Activated CD4-positive, alpha-beta T cell treated with anti-CD3 and anti-CD28 coated beads for 48 hours (primary cell): ENCODE results near the gene NCAM1.

Experiments
- DNase-seq: peaks from one replicate; pipeline ENCODE4 v3.0.0-alpha.2; 2020

Gene NCAM1

DNA sequence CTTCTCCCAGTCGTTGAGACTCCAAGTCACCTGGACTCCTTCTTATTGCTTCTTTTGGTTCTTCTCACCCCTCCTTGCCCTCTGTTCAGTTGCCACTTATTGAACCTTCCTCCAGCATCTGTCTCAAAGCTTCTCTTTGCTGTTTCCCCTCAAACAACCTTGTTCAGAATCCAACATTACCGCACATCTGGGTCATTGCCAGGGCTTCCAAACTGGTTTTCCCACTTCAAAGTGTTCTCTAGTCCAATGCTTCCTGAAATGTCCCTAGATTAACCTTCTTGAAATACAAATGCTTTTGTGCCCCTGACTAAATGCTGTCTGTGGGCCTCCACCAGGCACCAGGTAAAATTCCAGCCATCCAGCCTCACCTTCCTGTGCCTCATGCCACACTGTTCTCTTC, 252.3 kb downstream of the NCAM1 start:
- no peak for DNase-seq

GRCh38 chr11:113222241-113222640, 261.0 kb downstream of the NCAM1 start:
- no peak for DNase-seq

DNA sequence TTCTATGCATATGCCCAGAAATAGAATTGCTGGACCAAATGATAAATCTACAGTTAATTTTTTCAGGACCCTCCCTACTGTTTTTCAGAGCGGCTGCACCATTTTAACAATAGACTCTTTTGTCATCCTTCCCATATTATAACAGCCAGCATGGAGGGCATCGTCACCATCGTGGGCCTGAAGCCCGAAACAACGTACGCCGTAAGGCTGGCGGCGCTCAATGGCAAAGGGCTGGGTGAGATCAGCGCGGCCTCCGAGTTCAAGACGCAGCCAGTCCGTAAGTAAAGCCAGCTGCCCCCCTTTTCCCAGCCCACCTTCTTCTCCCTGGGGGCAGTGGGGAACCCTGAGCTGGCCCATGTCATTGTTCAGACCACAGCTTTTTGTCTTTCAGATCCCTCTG, 273.7 kb downstream of the NCAM1 start:
- DNase-seq = no peak

DNA sequence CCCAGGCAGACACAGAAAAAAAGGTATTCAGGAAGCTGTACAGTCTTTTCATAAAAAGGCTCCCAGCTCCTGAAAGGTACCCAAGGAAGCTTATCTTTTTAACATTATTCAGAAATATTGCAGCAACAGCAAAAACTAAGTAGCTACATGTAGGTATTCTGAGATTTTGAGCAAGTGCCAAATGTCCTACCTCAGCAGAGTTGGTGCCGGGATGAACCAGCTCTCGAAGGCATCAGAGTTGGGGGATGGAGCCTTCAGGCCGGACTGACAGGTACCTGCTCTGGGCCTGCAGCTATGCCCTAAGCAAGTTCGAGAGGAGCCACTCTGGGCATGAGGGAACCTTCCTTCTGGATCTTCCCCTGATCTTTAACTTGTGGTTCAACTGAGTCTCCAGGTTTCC, 276.0 kb downstream of the NCAM1 start:
- no peak for DNase-seq

DNA sequence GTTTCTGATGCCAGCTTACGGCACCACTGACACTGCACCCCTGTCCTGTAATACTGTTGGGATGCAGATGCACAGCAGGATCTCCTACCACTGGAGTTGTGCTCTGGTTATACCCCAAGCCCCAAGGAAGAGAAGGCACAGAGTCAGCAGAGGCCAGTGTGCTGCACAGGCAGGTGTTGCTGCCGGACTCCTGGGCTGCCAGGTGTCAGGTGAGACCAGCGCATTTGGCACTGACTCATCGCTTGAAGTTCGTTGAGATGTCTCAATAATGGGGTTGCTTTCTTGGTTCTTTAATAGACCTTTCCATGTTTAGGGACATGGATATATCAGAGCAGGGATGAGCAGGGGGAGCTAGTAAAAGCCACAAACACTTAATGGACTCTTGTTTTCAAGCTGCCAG, 277.5 kb downstream of the NCAM1 start:
- DNase-seq = no peak

GRCh38 chr11:113240389-113240788, 279.2 kb downstream of the NCAM1 start:
- DNase-seq = no peak

GRCh38 chr11:113240790-113241635, 279.8 kb downstream of the NCAM1 start:
- no peak for DNase-seq

- no peak for DNase-seq
Measured at GRCh38 chr11:113241636-113242054, 280.4 kb downstream of the NCAM1 start.

DNA sequence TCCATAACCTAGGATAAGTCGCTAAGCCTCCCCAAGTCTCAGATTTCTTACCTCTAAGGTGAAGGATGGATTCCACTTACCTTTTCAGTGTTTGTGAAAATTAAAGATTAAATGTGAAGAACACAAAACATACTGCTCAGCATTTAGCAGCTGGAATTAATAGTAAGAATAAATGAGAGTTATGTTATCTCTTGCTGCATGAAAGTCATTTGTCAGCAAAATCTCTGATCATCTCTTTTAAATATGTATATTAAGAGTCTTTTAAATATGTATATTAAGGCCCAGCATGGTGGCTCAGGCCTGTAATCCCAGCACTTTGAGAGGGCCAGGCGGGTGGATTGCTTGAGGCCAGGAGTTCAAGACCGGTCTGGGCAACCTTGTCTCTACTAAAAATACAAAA, 280.8 kb downstream of the NCAM1 start:
- no peak for DNase-seq

DNA sequence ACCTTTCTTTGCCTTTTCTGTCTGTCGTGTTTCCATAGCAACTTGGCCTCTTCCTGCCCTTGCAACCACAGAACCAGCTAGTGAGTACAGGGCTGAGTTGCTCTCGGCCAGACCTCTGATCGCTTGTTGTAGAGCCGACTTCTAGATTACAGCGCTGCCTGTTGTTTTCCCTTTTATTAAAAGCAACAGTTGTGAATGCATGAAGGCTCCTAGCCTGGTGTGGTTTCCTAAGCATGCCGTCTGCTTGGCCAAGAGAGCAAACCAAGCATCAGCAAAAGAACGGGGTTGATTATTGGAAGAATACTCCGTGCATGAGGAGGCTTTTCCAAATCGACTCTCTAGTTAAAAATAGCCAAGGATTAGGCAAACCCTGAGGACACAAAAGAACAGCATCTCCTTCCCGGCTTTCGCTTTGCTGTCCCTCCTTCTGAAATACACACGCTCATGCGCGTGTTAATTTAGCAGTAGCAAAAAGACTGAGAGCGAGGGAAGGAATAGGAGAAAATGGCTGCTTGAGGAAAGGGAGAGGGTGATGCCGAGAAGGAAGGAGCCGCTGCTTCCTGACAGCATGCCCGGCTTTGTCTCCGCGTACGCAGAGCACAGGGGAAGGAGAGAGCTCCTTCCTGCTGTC, 281.7 kb downstream of the NCAM1 start:
- DNase-seq = peak; percentile 30

DNA sequence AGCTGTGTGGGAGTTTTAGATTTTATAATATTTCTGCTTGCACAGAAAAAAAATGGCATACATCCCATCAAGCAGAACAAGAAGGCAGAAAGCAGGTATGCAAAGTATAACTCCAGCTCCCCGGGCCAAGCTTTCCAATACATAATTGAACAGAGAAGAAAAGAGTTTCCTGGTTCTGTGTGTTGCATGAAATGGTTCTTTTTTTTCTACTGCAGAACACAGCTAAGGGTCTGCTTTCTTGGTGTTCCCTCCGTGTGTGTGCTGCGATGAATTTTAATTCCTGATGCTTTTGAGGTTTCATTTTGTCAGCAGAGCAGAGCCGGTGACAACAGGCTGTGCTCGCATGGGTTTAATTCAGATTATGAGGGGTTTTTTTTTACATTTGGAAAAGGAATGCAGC, 282.5 kb downstream of the NCAM1 start:
- no peak for DNase-seq

GRCh38 chr11:113245216-113245615, 284.0 kb downstream of the NCAM1 start:
- DNase-seq = no peak

DNA sequence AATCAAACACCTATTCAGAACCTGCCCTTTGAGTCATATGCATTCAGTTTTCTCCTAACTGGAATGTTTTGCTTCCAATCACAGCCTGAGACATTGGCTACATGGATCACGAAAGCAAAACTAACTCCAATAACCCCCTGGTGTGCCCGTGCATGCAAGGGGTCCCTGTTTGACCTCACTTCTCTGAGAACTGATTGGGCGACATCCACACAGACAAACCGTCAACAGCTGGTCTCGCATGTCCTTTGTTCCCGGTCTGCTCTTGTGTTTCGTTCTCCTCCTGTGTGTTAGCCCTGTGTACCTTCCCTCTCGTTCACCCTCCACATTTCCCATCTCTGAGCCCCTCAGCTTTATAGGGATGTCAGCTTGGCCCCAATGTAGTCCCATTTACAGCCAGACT, 286.0 kb downstream of the NCAM1 start:
- no peak for DNase-seq

DNA sequence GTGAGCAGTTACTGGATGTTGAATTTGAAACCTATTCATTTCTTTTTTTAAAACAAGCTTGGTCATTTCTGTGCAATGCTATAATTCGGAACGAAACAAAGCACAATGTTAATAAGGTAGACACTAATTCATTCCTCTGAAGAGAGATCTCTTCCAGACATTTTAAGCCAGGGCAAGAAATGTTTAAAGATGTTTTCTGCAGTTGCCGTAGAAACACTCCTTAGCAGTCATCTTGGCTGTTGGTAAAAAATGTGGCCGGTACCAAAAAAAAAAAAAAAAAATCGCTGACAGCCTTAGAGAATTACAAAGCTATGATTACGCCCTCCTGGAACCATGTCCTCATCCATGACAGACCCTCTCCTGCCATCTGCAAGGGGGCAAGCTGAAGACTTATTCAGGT, 286.7 kb downstream of the NCAM1 start:
- no peak for DNase-seq

GRCh38 chr11:113248702-113249490, 287.7 kb downstream of the NCAM1 start:
- DNase-seq = peak; percentile 13

- DNase-seq = peak; percentile 17
Measured at GRCh38 chr11:113249491-113249763, 288.2 kb downstream of the NCAM1 start.

- DNase-seq = no peak
Measured at GRCh38 chr11:113249786-113250185, 288.6 kb downstream of the NCAM1 start.

- DNase-seq = no peak
Measured at GRCh38 chr11:113251281-113251680, 290.1 kb downstream of the NCAM1 start.

- DNase-seq = no peak
Measured at GRCh38 chr11:113253406-113253805, 292.2 kb downstream of the NCAM1 start.

- no peak for DNase-seq
Measured at GRCh38 chr11:113255096-113255495, 293.9 kb downstream of the NCAM1 start.

DNA sequence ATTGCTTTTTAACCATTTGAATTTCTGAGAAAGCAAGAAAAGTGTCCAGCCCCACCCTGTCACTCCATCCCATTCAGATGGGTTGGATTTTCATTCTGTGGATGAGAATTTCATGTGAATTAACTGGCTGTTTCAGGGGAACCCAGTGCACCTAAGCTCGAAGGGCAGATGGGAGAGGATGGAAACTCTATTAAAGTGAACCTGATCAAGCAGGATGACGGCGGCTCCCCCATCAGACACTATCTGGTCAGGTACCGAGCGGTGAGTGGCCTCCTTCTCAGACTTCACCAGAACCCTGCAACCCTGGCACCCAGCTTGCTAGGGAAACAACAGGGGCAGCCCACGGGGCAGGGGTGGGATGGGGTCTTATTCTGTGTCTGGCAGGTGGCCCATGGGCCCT, 294.5 kb downstream of the NCAM1 start:
- DNase-seq = no peak

DNA sequence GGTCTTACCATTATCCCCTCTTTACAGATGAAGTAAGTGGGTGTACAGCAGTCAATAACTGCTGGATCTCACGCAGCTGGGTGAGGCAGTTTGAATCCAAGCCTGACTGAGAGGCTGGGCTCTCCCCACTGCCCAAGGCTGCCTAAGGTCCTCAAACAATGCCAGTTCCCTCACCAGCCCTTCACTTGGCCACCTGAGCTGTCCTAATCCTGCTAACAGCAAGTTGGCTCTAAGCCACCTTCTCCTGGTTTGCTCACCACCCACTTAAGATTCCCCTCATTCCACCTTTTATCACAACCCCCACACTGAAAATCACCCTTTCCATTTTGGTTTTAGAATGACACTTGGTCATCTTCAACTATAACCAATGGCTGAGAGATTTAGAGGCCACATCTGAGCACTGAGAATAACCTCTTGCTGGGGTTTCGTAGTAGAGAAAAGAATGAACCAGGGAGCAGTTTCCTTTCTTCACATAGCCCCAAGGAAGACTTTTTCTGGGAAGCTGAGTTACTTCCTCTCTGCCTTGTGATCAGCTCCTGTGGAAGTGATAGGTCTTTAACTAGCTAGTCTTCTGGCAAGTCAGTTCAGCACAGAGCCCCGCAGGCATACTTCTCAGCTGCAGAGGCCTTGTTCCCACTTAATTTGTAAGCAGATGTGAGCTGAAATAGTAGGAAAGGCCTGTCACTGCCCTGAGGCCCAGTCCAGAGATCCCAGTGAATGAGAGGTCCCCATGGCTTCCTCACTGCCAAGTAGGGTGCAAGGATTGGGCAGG, 295.4 kb downstream of the NCAM1 start:
- DNase-seq = no peak

- no peak for DNase-seq
Measured at GRCh38 chr11:113260096-113260425, 298.8 kb downstream of the NCAM1 start.
